Activated naive CD8-positive, alpha-beta T cell (primary cell): ENCODE results near the gene DCST1.

ENCODE experiments used
- H3K27ac Mint-ChIP-seq: one replicate; pipeline ENCODE4 v1.8.0; 2021; ENCODE audit warnings: mixed read lengths
- H3K27me3 Mint-ChIP-seq: one replicate; pipeline ENCODE4 v1.8.0; 2021; ENCODE audit warnings: mixed read lengths
- H3K36me3 Mint-ChIP-seq: one replicate; pipeline ENCODE4 v1.8.0; 2021; ENCODE audit warnings: mixed read lengths
- H3K4me1 Mint-ChIP-seq: one replicate; pipeline ENCODE4 v1.8.0; 2021; ENCODE audit warnings: low read depth, mixed read lengths
- H3K4me3 Mint-ChIP-seq: one replicate; pipeline ENCODE4 v1.8.0; 2021; ENCODE audit warnings: mild to moderate bottlenecking, mixed read lengths
- H3K9me3 Mint-ChIP-seq: one replicate; pipeline ENCODE4 v1.8.0; 2021; ENCODE audit warnings: low read depth, mixed read lengths

Gene DCST1

DNA sequence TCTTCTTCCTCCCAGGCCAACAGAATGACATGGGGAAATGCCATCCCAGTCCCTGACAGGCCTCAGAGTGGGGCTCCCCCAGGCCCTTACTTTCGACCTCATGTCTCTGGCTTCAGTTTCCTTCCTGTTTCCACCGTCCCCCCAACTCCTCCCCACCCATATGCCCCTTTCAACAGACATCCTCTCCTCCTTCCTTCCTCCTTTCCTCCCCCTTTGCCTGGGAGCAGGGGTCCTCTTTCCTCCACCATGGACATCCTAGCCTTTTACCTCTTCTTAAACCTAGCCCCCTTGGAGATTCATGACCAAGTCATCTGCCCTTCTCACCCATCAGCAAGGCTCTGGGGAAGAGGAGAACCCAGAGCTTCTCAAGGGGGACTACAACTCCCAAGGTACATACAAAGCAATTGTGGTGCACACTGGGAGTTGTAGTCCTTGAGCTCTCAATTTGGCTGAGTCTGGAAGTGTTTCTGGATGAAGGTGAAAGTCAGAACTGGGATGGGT lies 27.0 kb upstream of the DCST1 start:
- H3K27me3 Mint-ChIP-seq: no peaks in the 10 kb centered on the region
- peak overlapping the region; percentile 83 for H3K27ac Mint-ChIP-seq
- no peaks in the 10 kb centered on the region for H3K36me3 Mint-ChIP-seq
- peaks cover 57% of the 10 kb centered on the region for H3K4me1 Mint-ChIP-seq
- H3K4me3 Mint-ChIP-seq: peak overlapping the region; percentile 70
- H3K9me3 Mint-ChIP-seq: no peaks in the 10 kb centered on the region

DNA sequence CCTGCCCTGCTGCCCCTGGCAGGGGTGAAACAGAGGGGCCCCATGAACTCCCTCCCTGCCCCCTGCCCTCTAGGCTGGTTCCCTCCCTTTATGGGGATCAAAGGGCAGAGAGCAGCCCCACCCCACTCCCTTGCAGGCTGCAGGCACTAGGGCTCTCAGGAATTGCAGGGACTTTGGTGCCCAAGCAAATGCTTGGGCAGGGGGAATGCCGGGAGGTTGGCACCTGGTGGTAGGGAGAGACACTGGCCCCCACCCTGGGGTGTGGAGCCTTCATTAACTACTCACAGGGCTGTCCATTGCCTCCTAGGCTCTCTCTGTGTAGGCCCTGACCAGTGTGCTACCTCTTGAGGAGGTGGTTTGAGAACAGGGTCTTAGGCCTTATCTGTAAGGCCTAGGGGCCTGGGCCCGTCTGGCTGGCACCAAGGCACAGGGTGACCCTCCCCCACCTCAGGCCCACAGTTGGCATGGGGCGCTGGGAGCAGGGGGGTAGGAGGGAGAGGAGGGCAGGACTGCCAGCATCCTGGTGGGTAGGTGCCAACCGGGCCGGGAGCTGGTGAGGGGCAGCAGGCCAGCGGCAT lies 26.3 kb upstream of the DCST1 start:
- peaks cover 61% of the 10 kb centered on the region for H3K4me1 Mint-ChIP-seq
- no peak overlapping the region for H3K4me3 Mint-ChIP-seq
- H3K9me3 Mint-ChIP-seq: no peaks in the 10 kb centered on the region
- no peaks in the 10 kb centered on the region for H3K36me3 Mint-ChIP-seq
- no peak overlapping the region for H3K27ac Mint-ChIP-seq
- H3K27me3 Mint-ChIP-seq: no peaks in the 10 kb centered on the region

DNA sequence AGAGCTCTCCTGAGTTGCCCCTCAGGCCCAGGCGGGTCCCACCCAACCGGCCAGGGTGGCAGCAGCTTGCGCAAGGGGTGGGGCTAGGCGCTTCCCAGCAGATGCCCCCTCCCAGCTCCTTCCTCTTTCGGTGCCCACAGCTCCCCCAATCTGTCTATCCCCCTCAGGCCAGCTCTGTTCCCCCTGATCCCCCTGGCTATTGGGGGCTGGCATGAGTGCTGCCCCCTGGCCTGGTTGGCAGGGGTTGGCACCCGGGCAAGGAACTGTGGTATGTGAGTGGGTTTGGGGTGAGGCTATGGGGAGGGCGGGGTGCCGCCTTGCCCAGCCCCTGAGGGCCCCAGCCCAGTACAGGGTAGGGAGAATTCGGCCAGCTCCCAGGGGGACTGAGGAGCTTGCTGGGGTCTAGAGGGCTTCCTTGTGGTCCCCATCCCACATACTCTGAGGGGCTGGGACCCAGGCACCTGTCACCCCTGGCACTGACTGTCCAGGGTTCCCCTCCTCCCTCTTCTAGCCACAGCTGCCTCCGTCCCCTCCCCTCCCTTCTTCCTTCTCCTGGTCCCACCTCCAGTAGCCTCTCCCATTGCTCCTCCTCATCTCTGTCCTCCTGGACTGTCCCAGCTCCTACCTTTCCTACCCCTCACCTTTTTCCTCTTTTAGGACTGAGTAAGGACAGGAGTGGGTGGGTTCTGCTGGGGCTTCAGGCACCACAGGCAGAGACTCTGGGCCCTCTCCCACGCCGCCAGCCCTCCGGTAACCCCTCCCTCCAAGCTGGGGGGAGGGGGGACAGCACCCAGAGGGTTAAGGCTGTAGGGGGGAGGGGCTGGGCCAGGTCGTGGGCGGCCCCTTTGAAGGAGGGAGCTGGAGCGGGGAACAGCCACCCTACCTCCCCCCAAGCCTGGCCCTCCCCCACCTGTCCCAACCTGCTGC lies 25.3 kb upstream of the DCST1 start:
- no peaks in the 10 kb centered on the region for H3K27me3 Mint-ChIP-seq
- peaks cover 67% of the 10 kb centered on the region for H3K4me1 Mint-ChIP-seq
- H3K9me3 Mint-ChIP-seq: no peaks in the 10 kb centered on the region
- H3K27ac Mint-ChIP-seq: no peak overlapping the region
- no peaks in the 10 kb centered on the region for H3K36me3 Mint-ChIP-seq
- no peak overlapping the region for H3K4me3 Mint-ChIP-seq

DNA sequence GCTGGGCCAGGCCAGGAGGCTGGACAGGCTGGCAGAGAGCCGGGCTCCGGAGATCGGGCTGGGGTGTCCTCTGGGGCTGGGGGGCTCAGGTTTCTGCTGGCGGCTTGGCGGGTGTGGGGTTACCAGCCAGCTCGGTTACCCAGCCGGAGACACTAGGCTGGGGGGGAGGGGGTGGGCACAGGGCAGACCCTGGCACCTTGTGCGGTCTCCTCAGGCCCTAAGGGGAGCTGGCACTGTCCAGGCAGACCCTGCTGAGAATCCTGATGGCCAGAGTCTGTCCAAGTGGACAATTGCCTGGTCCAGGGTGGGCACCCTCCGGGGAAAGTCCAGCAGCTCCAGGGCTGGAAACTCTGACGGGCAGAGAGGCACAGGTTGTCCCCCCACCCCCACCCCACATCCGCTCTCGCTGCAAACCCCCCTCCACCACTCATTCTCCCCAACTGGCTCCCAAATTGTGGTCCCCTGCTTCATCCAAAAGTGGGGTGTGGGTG lies 24.4 kb upstream of the DCST1 start:
- Mint-ChIP-seq H3K36me3 (no peaks in the 10 kb centered on the region), H3K4me1 (peaks cover 68% of the 10 kb centered on the region), H3K27me3 (no peaks in the 10 kb centered on the region), H3K9me3 (no peaks in the 10 kb centered on the region), H3K4me3 (no peak overlapping the region), H3K27ac (peak overlapping the region; percentile 50)

DNA sequence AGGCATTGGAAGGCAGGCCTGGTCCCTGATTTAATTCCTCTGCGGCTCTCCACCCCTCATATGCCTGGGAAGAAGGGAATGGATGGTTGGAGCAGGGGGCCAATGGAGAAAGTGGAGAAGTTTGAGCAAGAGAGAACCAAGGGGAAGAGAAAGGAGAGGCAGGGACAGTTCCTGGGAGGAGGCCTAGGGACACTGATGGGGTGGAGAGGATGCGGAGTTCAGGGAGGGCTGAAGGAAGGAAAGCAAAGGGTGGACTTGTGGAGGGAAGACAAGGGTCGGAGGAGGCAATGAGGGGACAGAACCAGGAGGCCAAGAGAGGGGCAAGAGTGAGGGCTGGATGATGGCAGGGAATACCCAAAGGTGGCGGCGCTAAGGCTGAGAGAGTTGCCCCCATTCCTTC lies 23.9 kb upstream of the DCST1 start:
- Mint-ChIP-seq H3K4me3 (peak overlapping the region; percentile 76), H3K27me3 (no peaks in the 10 kb centered on the region), H3K4me1 (peaks cover 68% of the 10 kb centered on the region), H3K9me3 (no peaks in the 10 kb centered on the region), H3K27ac (peak overlapping the region; percentile 50), H3K36me3 (no peaks in the 10 kb centered on the region)

DNA sequence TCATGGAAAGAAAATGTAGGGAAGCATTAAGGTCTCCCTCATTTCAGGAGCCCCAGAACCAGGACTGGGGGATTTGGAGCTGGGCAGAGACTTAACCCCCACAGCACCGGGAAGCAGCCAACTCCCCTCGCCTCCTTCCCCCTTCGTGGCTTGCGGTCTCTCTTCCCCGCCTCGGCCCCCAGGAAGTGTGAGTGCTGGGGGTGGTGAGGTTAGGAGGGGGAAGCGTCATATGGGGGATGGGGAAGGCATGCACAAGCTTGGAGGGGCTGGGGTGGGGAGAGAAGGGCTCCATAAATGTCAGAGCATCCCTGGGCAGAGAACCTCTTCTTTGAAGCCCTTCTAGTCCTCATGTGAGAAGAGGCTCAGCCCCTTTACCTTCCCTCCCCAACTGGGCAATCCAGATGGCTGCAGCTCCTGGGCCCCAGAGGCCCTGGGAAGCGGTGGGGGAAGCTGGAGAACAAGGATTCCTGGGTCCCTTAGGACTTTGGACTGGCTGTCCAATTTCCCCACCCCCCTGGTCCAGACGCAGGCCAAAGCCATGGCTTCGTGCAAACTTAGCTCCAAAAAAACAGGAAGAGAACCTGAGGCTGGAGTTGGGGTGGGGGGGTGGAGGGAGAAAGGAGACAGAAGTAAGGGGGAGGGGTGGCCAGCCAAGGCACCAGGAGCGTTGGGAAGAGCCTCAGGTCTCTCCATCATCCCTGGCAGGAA lies 23.3 kb upstream of the DCST1 start:
- H3K27ac Mint-ChIP-seq: peak overlapping the region; percentile 50
- H3K27me3 Mint-ChIP-seq: no peaks in the 10 kb centered on the region
- peak overlapping the region; percentile 76 for H3K4me3 Mint-ChIP-seq
- H3K9me3 Mint-ChIP-seq: no peaks in the 10 kb centered on the region
- no peaks in the 10 kb centered on the region for H3K36me3 Mint-ChIP-seq
- peaks cover 65% of the 10 kb centered on the region for H3K4me1 Mint-ChIP-seq

DNA sequence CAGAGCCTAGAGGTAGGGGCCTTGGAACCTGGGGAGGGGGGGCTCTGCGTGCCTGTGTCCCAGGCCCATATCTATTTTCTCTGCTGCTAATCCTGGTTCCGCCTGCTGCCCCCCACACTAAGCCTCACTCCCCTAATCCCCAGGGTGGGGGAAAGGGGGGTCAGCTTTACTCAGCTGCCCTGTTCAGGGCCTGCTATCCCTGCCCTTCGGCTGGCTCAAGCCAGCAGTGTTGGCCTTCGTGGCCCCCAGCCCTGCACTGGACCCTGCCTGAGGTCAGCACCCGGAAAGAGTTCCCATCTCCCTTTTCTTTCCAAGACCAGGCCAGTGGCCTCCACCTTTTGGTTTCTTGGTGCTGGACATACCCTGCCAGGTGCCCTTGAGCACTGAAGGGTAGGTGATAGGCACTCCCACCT lies 22.6 kb upstream of the DCST1 start:
- Mint-ChIP-seq H3K9me3 (no peaks in the 10 kb centered on the region), H3K36me3 (no peaks in the 10 kb centered on the region), H3K4me1 (peaks cover 65% of the 10 kb centered on the region), H3K4me3 (no peak overlapping the region), H3K27ac (no peak overlapping the region), H3K27me3 (no peaks in the 10 kb centered on the region)

DNA sequence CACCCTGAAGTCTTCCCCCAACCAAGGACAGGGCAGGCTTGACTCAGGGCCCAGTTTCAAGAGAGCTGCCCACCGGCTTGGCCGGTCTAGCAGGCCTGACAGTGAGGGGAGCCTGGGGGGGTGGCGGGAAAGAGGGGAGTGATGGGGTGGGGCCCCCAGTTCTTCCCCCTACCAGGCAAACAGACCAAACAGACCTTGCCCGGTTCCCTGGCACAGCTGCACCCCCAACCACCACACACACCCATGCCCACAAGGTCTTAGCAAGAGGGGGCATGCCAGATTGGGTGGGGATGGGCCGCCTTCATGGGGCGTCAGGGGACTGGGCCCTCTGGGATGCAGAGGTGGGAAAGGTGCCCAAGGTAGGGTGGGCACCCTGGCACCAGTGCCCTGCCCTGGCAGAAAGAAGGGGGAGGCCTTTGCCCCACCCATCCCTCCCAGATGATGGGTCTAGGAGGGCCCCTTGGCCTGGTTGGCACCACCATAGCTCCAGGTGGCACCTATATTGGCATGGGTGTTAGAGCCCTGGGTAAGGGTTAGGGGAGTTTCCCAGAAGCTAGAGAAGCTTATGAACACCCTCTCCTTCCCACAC lies 22.1 kb upstream of the DCST1 start:
- Mint-ChIP-seq H3K4me3 (no peak overlapping the region), H3K4me1 (peaks cover 65% of the 10 kb centered on the region), H3K36me3 (no peaks in the 10 kb centered on the region), H3K27me3 (no peaks in the 10 kb centered on the region), H3K27ac (no peak overlapping the region), H3K9me3 (no peaks in the 10 kb centered on the region)

DNA sequence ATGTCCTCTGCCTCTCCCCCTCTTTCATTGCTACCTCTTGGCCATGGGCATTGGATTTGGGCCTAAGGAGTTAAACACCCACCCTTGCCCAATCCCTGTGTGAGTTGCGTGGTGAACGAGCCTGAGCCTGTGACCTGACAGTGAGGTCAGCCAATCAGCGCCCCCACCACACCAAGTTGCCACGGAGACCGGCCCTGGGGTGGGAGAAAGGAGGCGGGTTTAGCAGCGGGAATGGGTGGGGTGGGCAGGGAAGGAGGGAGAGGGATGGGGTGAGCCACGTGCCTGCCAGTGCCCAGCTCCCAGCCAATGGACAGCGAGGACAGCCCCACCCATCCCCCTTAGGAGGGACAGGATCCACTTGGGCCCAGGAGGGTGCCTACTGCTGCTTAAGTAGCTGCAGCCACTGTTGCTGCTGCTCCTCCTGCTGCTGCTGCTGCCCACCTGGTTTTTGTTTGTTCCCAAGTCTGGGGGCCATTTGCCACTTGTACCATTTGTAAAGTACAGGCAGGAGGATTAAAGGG lies 21.5 kb upstream of the DCST1 start:
- H3K4me3 Mint-ChIP-seq: no peak overlapping the region
- peaks cover 64% of the 10 kb centered on the region for H3K4me1 Mint-ChIP-seq
- H3K27me3 Mint-ChIP-seq: no peaks in the 10 kb centered on the region
- H3K9me3 Mint-ChIP-seq: no peaks in the 10 kb centered on the region
- H3K36me3 Mint-ChIP-seq: no peaks in the 10 kb centered on the region
- H3K27ac Mint-ChIP-seq: no peak overlapping the region

DNA sequence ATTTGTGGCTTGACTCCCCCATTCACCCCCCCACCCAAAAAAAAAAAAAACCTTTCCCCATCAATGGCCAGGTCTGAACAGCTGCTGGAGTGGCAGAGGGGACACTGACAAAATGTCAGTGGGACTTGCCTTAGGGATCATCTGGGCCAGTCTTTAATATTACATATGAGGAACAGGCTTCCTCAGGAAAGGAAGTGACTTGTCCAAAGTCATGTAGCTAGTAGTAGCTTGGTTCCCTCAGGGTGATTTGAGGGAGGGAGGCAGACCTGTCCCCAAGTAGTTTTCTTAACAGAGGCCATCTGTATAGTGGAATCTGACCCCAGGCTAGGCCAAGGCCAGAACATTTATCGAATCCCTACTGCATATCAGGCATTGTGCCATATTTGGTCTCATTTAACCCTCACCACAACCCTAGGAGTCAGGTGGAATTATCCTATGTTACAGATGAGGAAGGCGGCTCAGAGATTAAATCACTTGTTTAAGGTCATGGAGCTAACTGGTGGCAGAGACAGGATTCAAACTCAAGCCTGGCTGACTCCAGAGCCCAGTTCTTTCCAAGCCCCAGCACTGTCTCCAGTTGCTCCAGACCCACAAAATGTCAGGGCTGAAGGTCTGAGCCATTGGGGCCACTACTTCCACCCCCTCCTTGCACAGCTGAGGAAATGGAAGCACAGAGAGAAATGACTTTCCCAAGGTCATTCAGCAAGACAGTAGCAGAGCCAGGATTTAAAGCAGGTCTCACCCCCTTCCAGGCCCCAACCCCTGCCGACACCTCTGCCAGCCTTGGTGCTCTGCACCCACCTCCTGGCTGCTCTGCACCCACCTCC lies 20.6 kb upstream of the DCST1 start:
- Mint-ChIP-seq H3K4me1 (peaks cover 69% of the 10 kb centered on the region), H3K9me3 (no peaks in the 10 kb centered on the region), H3K36me3 (no peaks in the 10 kb centered on the region), H3K27me3 (no peaks in the 10 kb centered on the region), H3K4me3 (peak overlapping the region; percentile 49), H3K27ac (peak overlapping the region; percentile 35)

DNA sequence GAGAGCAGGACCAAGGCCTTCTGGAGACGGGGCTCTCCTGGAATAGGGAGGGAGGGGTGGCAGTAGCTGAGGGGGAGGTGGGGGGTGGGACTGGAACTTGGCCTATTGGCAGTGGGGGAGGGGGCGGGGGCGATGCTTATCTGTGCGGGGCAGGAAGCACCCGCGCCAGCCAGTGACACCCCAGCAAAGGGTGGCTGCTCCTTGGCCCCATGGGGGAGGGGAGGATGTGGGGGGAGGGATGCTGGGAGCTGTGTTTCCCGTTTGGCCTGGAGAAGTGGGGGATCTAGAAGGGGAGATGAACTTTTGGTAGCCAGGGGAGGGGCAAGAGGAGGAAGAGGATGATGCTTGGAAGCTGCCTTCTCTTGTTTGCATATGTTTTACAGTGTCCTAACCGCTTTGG lies 20.0 kb upstream of the DCST1 start:
- Mint-ChIP-seq H3K4me1 (peaks cover 69% of the 10 kb centered on the region), H3K36me3 (no peaks in the 10 kb centered on the region), H3K27me3 (no peaks in the 10 kb centered on the region), H3K27ac (no peak overlapping the region), H3K9me3 (no peaks in the 10 kb centered on the region), H3K4me3 (peak overlapping the region; percentile 49)

DNA sequence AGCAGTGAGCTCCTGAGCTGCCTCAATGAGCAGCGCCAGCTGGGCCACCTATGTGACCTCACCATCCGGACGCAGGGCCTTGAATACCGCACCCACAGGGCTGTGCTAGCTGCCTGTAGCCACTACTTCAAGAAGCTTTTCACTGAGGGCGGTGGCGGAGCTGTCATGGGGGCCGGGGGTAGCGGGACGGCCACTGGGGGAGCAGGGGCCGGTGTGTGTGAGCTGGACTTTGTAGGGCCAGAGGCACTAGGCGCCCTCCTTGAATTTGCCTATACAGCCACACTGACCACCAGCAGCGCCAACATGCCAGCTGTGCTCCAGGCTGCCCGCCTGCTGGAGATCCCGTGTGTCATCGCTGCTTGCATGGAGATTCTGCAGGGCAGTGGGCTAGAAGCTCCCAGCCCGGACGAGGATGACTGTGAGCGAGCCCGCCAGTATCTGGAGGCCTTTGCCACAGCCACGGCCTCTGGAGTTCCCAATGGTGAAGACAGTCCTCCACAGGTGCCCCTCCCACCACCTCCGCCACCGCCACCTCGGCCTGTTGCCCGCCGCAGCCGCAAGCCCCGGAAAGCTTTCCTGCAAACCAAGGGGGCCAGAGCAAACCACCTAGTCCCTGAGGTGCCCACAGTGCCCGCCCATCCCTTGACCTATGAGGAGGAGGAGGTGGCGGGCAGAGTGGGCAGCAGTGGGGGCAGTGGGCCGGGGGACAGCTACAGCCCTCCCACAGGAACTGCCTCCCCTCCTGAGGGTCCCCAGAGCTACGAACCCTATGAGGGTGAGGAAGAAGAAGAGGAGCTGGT lies 18.7 kb upstream of the DCST1 start:
- H3K27me3 Mint-ChIP-seq: no peaks in the 10 kb centered on the region
- no peaks in the 10 kb centered on the region for H3K9me3 Mint-ChIP-seq
- H3K4me1 Mint-ChIP-seq: peaks cover 62% of the 10 kb centered on the region
- no peak overlapping the region for H3K4me3 Mint-ChIP-seq
- no peaks in the 10 kb centered on the region for H3K36me3 Mint-ChIP-seq
- H3K27ac Mint-ChIP-seq: no peak overlapping the region

DNA sequence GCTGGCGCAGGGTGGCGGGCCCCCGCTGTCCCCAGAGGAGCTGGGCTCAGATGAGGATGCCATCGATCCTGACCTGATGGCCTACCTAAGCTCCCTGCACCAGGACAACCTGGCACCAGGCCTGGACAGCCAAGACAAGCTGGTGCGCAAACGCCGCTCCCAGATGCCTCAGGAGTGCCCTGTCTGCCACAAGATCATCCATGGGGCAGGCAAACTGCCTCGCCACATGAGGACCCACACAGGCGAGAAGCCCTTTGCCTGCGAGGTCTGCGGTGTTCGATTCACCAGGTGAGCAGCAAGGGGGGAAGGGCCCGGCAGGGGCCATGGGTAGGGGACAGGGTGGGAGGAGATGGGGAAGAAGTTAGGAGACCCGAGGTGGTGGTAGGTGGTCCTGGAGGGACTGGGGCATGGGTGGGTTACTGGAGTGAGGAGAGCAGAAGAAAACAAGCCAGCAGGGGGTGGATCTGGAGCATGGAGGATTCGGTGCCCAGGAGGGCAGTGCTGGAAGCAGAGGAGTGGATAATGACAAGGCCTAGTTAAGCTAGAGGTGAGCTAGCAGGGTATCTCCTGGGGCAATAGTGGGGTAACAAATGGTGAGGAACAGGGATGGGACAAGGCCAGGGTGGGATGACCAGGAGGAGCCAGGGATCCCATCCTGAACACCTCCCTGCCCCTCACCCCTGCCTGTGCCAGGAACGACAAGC lies 17.9 kb upstream of the DCST1 start:
- Mint-ChIP-seq H3K4me1 (peaks cover 55% of the 10 kb centered on the region), H3K4me3 (peak overlapping the region; percentile 36), H3K9me3 (no peaks in the 10 kb centered on the region), H3K27ac (no peak overlapping the region), H3K27me3 (no peaks in the 10 kb centered on the region), H3K36me3 (no peaks in the 10 kb centered on the region)
